NCI-H2029 treated with DMSO at 0.1 percent for 48 hours (cell line): Measurements from ENCODE around the gene SAP30L.

Experiments used
- DNase-seq: peaks from one replicate; lab custom pipeline; 2025; lab: John Stamatoyannopoulos, UW

SAP30L gene

DNA sequence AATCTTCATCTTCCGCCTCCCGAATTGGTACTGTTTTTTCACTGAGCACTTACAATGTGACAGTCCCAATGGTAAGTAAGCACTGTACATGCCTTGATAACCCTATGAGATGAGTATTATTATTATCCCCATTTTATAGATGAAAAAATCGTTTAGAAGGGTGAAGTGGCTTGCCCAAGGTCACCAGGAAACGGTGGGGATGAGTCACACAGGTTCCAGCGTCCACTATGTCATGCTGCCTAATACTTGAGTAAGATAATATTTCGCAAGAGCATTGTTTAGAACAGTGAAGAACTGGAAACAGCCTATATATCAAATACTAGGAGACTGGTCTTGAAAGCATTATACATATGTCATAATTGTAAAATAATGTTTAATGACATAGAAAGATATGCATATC is 19.4 kb downstream of the SAP30L start:
- DNase-seq, result no peak

DNA sequence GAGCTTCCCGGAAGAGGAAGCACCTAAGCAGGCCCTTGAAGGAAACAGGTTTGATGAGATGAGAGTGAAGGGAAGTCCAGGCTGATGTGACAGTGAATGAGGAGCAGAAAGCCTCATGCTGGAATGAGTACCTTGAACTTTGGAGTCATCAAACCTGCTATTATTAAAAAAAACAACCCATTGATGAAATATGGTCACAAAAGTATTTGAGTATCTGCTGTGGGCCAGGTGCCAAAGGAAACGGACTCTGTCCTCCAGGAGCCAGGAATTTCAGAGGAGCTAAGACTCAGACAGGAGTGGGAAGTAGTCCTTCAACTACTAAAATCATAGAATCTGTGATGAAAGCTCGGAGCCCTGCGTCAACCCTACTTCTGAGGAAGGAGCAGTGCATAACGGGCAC is 20.4 kb downstream of the SAP30L start:
- DNase-seq, result no peak

DNA sequence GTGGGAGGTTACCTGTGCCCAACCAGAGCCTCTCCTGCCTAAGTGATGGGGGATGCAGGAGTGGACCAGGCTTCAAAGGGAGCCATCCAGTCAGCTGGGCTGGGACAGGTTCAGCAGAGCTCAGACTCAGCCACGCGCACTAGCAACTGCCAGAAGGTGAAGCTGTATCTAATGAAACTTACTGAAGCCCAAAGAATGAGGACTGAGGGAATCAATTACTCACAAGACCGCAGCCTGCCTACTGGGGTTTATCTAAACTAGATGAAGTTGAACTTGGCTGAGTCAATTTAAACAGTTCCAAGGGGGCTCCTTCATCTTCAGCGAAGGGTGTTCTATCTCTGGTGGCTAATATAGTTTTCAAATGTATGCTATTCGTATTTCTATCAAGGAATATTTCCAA is 20.9 kb downstream of the SAP30L start:
- no peak for DNase-seq

DNA sequence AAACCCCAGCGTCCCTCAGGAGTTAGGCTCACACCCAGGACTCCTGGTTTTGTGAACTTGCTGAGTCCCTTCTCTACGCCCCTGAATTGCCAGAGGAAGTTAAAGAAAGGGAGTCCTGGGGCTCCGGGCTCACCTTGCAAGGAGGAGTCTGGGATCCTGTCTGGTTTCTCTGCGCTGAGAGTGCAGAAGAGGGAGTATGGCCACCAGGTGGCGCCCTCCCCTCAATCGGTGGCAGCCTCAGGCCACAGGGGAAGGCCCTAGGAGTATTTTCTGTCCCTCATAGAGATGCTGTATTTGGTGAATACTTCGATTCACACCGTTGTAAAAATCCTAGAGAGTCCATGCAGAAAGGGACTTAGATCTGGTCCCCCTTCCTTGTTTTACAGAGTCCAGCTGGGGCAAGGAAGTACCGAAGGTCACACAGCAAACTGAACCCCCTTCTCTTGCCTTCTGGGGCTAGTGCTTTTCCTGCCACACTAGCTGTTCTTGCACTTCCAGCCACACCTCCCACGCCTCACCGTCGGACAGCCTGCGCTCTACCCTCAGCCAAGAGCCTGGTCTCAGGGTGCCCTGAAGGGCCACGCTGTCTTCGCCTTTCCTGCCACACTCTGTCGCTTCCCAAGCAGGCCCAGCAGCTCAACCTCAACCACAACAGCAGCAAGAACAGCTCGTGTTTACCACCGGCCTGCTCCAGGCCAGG is 22.0 kb downstream of the SAP30L start:
- DNase-seq, result no peak

DNA sequence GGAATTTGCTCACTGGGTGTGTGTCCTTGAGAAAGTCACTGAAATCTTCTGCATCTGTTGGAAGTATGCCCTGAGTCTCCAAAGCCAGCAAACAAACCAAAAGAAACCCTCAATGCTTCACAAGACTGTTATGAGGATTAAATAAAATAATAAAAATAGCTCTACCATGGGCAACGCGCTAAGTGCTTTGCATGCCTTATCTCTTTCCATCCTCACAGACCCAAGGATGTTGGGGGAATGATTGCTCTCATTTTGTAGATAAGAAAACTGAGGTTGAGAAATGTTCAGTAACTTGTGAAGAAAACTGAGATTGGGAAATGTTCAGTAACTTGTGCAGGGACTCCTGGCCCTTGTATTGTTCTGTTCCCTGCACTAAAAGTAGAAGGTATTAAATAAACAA is 24.3 kb downstream of the SAP30L start:
- no peak for DNase-seq

DNA sequence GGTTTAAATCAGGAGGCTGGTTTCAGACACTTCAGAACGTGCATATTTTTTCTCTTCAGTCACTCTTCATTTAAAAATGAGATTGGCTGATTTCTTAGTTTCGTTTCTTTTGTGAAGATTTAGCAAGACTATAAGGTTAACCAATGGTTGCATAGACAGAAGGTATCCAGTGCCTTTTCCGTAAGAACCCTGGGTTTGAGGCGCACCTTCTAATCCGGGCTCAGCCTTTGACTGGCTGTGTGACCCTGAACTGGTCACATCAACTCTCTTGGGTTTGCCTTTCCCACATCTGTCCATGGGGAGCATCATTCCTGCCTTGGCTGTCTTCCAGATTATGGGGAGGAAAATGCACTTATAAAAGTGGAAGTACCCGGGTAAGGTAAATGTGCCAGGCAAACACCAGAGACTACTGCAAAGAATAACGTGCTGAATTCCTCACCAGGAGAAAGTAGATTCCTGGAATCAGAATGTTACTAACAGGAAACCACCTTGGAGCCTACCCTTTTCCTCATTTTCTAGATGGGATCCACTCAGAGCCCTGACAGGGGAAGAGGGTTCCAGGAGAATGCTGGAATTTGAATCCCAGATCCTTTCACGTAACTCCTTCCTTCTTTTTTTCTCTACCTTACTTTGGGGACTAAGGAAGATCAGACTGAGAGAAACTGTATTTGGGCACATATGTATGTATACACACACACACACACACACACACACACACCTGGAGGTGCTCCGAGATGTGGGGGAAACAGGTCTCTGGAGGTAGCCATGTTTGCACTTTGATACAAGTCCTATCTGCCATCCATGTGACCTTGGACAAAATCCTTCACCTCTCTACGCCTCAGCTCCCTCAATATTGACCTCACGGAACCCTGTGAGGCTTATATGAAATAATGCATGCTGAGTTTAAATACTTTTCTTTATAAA is 25.4 kb downstream of the SAP30L start:
- DNase-seq, result no peak

DNA sequence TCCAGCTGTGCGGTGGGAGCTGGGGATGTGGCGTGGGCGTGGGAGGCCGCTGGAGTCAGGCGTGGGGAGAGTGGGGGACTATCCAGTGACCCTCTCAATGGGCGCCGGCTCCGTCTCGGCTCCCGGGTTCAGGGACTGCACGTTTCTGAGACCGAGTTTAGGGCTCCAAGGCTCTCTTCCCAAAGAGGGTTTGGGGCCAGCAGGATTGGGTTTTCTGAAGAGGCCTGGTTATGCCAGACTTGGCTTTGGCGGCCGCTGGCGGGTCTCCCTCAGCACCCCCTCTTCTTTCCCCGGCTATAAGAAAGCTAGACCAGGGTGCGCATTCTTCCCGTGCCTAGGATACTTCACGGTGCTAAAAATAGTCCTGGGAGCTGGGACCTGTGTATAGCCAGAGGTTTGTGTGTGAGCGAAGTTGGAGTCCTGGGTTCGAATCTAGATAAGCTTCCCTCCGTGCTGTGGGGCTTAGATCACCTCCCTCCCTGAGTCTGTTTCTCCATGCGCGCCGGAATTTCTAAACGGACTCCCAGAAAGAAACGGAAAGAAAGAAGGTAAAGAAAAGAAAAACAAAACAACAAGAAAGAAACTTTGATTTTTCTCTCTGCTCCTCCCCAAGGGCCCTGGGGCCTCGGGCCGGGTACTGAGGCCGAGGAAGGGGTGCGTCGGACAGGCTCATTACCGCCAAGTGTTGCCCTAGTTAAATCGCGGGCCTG is 27.2 kb downstream of the SAP30L start:
- DNase-seq, result no peak

DNA sequence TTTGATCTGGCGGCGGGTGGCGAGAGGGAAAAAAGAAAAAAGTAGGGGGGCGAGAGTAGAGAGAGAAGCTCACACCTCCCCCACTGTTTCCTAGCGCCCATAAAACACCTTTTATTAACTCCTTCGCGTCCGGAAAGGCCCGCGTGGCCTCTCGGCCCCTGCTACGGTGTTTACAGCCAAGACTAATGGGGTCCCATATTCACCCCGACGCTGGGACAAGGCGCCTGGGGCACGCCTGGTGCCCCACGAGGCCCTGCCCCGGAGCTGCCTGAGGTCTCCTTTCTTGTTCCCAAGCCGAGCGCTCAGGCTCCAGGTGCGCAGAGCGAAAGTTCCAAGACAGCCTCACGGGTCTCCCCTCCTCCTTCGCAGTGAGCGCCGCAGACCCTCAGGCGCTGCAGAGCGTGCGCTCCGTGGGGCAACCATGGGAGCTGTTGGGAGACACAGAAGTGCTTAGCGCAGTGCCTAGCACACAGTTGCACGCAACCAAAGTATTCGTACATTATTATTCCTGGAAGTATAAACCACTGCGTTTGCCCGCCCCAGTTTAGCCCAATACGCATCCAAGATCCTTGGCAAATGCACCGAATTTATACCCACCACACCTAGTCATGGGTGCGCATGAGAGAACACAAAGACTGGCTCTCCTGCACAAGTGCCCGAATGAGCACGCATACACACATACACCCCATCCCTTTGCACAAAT is 27.9 kb downstream of the SAP30L start:
- no peak for DNase-seq

DNA sequence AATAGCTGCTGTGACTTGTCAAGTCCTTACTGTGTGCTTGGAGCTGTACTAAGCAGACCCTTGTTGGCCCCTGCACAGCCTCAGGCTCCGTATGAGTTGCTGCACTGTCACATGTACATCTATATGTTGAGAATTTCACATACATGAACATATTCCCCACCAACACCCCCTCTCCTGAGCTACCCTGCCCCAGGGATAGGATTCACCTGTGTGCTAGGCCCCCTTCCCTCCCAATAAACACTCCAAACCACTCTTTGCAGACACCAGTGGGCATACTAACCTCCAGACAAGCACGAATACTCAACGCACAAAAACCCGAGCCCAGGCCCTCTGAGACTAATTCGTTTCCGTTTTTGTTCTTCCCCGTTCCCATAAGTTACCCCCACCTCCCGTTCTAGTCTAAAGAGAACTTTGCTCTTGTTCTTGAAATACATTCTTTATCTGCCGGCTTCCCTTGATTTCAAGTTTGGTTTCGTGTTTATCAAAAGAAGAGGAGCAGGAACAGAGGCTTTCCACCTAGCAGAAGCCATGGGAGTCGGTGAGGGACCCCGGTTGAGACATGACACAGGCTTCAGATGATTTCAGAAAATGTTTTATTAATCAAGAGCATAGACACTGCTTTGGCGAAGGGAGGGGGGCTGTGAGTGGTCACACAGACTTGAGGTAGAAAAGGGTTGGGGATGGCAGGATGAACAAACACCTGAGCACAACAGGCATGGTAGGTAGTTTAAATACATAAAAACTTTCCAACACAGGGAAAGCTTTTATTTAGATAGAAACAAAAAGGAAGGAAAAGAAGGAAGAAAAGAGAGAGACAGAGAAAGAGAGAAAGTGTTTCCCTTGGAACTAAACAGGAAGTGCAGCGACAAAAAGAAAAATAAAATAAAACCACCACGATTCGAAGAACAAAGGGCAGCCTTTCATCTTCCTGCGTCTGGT is 28.9 kb downstream of the SAP30L start:
- DNase-seq, result no peak

DNA sequence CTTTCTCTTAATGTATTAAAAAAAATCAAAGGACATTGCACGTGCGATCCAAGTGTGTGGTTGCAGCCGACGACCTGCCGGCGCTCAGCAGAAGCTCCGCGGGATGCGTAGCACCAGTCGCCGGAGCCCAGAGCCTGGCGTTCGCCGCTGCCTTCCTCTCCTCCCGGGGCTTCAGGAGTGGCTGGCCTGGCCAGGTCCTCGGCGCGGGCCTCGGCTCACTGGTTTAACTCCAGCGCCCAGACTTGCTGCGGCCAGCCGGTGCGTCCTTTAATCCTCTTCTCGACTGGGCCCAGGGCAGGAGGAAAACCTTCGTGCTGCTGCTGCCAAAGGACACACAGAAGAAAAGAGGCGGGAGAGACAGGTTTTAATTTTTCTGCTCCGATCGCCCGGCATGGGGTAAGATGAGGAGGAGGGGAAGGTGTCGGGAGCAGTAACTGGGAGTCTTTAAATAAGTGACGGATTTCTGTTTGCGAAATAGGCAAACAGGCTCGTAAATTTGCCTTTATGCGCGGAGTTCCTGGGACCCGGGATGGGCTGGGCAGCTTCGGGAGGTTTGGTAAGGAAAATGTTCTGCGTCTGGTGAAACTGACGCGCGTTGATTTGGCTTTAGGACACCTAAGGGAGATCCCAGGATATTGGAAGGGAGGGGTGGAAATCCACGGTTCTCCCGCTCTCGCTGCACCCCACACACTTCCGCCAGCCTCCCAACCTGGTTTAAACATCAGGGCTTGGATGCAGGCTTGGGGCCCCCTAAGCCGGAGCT is 30.0 kb downstream of the SAP30L start:
- no peak for DNase-seq

DNA sequence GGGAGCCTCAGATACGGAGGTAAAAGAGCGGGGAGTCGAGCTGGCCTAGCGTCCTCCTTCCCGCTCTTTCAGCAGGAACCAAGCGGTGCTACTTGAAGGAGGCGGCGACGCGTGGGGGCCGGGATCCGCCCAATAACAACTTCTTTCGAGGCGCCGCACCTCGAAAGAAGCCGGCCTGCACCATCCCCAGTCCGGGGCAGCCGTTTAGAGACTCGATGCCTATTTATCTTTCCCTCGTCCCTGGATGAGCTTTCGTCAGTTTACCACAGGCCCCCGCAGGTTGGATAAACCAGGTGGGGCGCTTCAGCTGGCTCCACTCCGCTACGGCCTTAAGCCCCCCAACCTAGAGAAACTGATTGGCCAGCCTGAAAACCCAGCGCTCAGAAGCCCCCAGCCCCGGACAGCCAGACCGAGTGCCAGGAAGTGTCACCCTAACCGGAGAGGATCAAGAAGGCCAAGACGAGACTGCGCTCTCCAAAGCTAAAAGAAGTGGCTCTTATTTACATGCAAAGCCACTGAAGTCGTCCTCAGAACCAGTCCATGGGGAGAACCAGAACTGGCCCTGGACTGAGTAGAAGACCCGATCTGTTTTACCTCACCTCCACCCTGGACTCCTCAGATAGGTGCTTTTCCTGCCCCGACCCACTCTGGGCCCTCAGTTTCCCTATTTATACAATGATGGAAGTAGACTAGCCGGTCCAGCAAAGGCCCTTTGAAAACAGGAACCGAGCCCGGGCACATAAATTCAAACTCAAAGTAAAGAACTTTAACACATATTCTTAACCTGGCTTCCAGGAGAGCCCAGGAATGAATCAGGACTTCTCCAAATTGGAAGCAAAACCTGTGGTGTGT is 30.8 kb downstream of the SAP30L start:
- no peak for DNase-seq

DNA sequence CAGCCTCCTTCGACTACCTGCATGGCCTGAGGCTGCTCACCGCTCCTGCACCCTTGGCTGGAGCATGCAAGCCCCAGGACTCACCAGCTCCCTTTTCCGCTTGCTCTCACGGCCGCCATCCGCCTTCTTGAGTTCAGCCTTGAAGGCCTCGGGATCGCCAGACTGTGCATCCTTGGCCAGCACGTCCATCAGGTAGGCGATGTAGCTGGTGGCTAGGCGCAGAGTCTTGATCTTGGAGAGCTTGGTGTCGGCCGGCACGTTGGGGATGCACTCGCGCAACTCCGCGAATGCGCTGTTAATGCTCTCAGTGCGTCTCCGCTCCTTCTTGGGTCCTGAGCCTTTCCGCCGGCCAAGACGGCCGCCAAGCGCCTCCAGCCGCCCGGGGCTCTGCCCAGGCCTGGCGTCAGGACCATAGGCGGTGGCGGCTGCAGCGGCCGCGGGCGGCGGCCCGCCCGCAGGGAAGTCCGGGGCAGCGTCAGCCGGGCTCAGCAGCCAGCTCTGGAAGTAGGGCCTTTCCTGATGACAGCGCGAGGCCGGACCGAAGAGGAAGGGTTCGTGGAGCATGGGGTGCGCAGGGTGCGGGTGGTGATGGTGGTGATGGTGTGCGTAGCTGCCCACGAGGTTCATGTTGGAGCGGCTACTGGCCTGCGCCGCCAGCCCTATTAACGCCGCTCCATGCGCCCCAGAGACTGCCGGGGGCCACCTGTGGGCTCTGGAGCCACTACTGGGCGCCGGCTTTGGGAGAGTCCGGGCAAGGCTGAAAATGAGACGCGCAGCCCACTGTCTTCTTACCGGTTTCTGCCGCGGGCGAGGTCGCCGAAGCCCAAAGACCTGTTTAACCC is 31.8 kb downstream of the SAP30L start:
- no peak for DNase-seq

DNA sequence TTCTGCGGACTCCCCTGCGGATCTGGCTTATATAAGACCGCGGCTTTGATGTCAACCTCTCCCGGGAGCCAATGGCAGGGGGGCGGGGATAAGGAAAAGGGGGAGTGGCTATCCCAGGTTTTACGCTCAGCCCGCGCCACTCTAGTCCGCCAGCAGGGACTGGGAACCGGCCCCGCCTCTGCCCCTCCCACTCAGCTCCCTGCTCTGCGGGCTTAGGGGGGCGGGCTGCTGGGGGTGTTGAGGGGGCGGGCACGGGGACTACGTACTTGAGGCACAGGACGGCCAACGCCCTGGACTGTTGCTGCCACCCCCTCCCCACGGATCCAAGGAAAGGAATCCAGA is 32.4 kb downstream of the SAP30L start, which contains the start of gene HAND1:
TSS of gene HAND1 (minus strand) at position 4 of the 342 bp plus-strand sequence. CDS start 219 bp downstream, outside the sequence.
- peak; percentile 42 for DNase-seq

DNA sequence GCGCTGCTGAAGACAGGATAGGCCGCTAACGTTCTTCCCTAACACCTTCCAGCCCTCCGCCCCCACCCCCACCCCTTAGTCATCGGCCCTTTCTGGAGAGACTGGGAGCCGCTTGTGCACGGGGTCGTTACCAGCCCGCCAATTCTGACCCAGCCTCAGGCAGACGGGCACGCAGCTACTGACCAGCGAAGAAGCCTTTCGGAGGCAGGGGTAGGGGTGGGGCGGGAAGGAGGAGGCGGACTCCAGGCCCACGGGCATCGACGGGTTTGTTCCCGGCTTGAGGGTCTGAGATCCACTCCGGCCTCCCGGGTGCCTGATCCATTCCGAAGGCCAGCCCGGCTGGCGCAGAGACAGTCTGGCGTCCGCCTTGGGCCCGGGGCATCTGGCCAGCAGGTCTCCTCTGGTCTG is 33.0 kb downstream of the SAP30L start:
- DNase-seq, result no peak

DNA sequence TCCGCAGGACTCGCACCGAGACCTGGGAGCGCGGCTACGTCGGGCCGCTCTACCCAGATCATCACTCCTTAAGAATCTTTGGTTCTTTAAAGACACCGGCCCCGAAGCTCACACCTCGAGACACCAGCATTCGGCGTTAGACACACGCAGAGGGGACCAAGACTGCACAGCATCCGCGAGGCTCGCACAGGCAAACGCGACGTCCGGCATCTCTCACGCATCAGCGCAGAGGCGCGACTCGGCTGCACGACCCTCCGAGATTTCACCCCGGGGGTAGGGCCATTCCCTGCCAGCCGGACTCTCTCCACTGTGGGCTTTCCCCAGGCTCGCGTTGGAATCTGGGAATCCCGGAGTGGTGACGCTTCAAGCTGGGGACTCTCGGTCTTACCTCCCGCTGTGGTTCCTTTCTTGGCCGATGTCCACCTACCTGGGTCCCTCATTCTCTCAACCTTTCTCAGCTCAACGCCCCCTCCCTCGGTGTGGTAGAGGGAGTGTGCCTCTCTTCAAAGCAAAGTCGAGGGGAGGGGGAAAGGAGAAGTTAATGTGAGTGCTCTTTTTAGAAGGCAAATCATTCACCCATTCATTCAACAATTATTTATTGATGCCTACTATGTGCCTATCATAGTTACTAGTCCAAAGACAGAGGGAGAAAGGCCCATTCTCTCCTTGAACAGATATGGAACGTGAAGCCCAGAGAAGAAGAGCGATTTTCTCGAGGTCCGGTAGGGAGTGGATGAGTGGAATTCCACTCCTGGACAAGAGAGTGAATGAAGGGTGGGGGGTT is 33.6 kb downstream of the SAP30L start:
- no peak for DNase-seq

DNA sequence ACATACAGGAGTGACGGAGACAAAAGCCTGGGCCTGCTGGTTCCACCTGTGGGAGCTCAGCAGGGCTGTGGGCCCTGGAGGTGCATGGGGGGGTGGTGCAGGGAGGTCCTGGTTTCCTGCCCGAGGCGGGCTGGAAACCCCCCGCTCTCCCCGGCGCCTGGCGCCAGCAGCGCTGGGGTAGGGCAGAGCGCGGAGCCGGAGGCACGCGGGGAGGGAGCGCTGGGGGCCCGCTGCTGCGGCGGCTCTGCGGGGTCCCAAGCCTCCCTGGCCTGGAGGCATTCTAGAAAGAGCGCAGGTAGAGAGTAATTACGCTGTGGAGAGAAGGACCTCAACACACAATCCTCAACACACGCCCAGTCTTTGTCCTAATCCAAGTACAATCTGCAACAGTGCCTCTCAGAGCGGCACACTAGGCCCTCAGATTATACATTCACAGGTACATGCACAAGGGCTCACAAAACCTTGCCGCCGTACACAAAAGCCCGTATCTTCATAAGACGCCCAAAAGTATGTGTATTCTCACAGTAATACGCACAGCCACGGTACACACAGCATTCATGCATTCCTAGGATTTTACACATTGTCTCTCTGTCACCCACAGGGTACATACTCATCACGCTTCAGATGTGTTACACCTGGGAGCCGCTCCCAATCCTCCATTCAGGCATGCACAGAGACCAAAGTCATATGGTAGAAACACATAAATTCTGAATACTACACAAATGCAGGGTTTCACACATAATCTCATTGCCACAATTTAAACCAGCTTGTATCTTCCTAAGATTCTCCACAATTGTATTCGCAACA is 34.4 kb downstream of the SAP30L start:
- DNase-seq, result no peak

DNA sequence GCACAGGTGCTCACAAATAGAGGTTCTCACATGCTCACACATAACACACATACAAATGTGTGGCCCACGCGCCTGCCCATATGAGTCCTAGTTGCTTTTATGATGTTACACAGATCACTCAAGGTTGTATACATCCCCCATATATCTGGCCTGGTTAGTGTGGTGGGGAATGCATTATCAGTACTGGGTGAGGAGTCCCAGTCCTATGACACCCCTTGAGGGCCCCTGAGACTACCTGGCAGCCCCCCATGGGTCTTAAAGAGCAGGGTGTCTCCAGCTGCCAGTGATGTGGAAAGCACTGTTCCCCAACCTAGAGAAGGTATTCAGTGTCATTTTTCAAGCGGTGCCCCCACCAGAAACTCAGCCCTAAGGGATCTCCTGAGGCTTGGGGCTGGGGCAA is 35.0 kb downstream of the SAP30L start:
- DNase-seq, result no peak
